KOPT-K1 (cell line): Measurements from ENCODE around the gene PYCR2.
"Not testable (repeated sequence)": the region's sequence is repeated elsewhere in the genome, so short reads cannot be mapped to it uniquely, and the experiment has no call there.

ENCODE experiments used
- H3K27ac ChIP-seq: fragments of 200-600 bp; sonication (generic); 2 replicates; pipeline ENCODE4 v1.5.1; 2016; ENCODE audit warnings: antibody characterized with exemption, mild to moderate bottlenecking, low read depth, low read length; ENCODE audit not compliant: poor library complexity, severe bottlenecking
- H3K36me3 ChIP-seq: fragments of 200-600 bp; sonication (generic); 2 replicates; pipeline ENCODE4 v1.5.1; 2017; ENCODE audit warnings: antibody characterized with exemption, mild to moderate bottlenecking, low read length, moderate library complexity; ENCODE audit not compliant: insufficient read depth
- H3K9me3 ChIP-seq: fragments of 200-600 bp; sonication (generic); 2 replicates; pipeline ENCODE4 v1.5.1; 2017; ENCODE audit warnings: antibody characterized with exemption, low read length, mild to moderate bottlenecking; ENCODE audit not compliant: insufficient read depth, poor library complexity, severe bottlenecking

Gene PYCR2

DNA sequence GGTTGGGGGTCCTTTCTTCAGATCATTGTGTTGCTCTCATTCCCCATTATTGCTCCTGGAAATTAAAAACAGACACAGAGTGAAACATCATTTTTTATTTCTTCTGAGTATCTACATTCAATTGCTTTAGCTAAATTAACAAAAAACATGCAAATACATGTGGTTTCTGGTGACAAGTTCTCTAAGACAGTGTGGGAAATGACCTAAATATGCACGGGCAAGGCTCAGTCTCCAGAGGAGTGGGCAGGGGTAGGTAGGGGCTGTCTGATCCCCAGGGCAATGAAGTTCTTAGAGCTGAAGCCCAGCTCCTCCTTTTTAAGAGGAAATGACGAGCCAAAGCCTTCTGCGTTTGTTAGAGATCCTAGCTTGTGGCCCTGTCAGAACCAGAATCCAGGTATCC, 12.5 kb upstream of the PYCR2 start:
- Histone ChIP-seq H3K36me3 (no peaks in the 10 kb centered on the region), H3K9me3 (no peaks in the 10 kb centered on the region), H3K27ac (no peak overlapping the region)

- H3K27ac ChIP-seq, H3K9me3 ChIP-seq, H3K36me3 ChIP-seq: not testable (repeated sequence)
Measured at GRCh38 chr1:225936086-225936485, 12.0 kb upstream of the PYCR2 start.

- Histone ChIP-seq H3K9me3 (no peaks in the 10 kb centered on the region), H3K27ac (no peak overlapping the region), H3K36me3 (no peaks in the 10 kb centered on the region)
Measured at GRCh38 chr1:225934711-225935110, 10.7 kb upstream of the PYCR2 start.

DNA sequence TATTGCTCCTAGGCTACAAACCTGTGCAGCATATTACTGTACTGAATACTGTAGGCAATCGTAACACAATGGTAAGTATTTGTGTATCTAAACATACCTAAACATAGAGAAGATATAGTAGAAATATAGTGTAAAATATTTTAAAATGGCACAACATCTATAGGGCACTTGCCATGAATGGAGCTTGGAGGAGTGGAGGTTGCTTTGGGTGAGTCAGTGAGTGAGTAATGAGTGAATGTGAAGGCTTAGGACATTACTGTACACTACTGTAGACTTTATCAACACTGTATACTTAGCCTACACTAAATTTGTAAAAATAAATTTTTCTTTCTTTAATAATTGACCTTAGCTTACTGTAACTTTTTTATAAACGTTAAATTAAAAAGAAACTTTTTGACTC, 9.0 kb upstream of the PYCR2 start:
- no peaks in the 10 kb centered on the region for H3K36me3 ChIP-seq
- no peaks in the 10 kb centered on the region for H3K9me3 ChIP-seq
- no peak overlapping the region for H3K27ac ChIP-seq

- no peak overlapping the region for H3K27ac ChIP-seq
- no peaks in the 10 kb centered on the region for H3K9me3 ChIP-seq
- no peaks in the 10 kb centered on the region for H3K36me3 ChIP-seq
Measured at GRCh38 chr1:225931270-225932136, 7.5 kb upstream of the PYCR2 start.

DNA sequence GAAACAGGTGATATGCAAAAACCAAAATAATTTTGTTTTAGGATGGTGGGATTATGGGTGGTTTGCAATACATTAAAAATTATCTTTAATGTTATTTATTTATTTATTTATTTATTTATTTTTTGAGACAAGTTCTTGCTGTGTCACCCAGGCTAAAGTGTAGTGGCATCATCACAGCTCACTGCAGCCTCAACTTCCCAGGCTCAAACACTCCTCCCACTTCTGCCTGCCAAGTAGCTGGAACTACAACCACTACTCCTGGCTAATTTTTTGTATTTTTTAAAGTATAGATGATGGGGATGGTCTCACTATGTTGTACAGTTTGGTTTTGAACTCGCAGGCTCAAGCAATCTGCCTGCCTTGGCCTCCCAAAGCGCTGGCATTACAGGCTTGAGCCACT, 6.5 kb upstream of the PYCR2 start:
- Histone ChIP-seq H3K27ac (no peak overlapping the region), H3K9me3 (no peaks in the 10 kb centered on the region), H3K36me3 (no peaks in the 10 kb centered on the region)

GRCh38 chr1:225929462-225929861, 5.4 kb upstream of the PYCR2 start:
- not testable (repeated sequence) for H3K36me3 ChIP-seq, H3K9me3 ChIP-seq, H3K27ac ChIP-seq

GRCh38 chr1:225928186-225929175, 4.4 kb upstream of the PYCR2 start:
- Histone ChIP-seq H3K36me3 (no peaks in the 10 kb centered on the region), H3K27ac (peak overlapping the region; percentile 12), H3K9me3 (no peaks in the 10 kb centered on the region)

GRCh38 chr1:225926551-225927113, 2.6 kb upstream of the PYCR2 start:
- H3K36me3 ChIP-seq = peaks cover 14% of the 10 kb centered on the region
- peak overlapping the region; percentile 4 for H3K27ac ChIP-seq

DNA sequence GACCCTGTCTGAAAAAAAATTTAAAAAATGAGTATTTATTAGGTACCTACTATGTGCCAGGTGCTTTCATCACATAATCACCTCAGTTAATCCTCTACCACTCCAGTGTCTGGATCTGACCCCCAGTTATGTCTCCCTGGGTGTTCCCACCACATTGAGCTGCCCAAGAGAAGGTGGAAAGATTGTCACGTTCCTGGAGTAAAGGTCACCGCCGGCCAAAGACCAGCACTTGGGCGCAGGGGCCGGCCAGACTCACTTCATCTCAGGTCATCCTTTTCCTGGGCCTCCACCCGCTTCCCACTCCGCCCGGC, 714 bp downstream of the PYCR2 start:
- no peaks in the 10 kb centered on the region for H3K9me3 ChIP-seq
- peaks cover 46% of the 10 kb centered on the region for H3K36me3 ChIP-seq
- H3K27ac ChIP-seq = peak overlapping the region; percentile 91

More at GRCh38 chr1:225926551-225927113, 2.6 kb upstream of the PYCR2 start:
- H3K9me3 ChIP-seq = no peaks in the 10 kb centered on the region

DNA sequence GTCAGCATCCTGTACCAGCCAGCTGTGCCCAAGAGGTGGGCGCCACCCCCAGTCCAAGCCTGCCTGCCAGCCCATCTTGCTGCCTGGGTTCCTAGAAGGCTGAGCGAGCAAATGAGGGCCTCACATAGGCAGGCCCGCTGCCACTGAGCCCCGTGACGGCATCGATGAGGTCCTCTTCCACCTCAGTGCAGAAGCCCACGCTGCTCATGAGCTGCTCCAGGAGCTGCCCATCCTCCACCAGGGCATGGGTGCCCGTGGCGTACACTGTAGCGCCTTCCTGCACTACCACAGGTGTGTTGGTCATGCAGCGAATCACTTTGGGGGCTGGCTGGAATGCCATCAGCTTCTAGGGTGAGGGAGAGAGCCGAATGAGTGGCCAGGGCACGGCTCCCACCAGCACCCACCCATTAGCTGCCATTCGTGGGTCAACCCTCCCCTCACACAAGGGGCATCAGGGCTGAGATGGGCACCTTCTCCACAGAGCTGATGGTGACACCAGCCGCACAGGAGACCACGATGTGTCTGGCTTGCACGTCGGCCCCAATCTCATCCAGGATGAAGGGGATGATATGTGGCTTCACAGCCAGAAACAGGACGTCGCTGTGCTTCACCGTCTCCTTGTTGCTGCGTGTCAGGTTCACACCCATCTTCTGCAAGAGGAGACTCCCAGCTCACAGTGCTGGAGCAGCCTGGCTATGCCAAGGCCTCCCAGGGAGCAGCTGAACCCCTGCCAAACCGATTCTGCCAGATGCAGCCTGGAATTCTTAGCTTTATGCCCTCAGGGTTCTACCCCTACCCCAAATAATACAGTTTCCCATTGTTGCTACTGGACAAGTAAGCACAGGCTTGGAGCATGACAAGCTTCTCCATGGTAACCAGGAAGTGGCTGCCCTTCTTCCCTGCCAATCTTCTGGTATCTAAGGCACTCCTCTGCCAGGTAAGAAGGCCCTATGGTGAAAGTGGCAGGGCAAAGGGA, 2.0 kb downstream of the PYCR2 start:
- no peaks in the 10 kb centered on the region for H3K9me3 ChIP-seq
- H3K36me3 ChIP-seq = peaks cover 60% of the 10 kb centered on the region
- no peak overlapping the region for H3K27ac ChIP-seq

GRCh38 chr1:225919906-225920305, 4.1 kb downstream of the PYCR2 start:
- Histone ChIP-seq H3K27ac (peak overlapping the region; percentile 9), H3K36me3 (peaks cover 69% of the 10 kb centered on the region), H3K9me3 (no peaks in the 10 kb centered on the region)

DNA sequence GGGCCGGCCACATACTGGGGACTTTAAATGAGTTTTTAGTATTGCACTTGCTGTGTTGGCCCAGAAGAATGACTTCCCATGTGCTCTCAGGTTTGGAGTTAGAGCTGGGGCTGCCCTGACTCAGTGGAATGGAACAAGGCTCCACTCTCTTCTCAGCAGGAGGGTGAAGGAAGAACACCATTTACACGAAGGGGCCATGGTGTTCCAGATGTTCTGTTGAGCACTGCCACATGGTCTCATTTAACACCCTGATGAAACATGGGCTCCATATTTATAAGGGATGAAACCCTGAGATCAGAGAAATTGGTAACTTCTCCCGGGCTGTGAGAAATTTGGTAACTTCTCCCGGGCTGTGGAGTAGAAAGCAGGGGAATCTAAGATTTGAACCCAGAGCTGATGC, 5.8 kb downstream of the PYCR2 start:
- Histone ChIP-seq H3K27ac (no peak overlapping the region), H3K36me3 (peaks cover 69% of the 10 kb centered on the region), H3K9me3 (no peaks in the 10 kb centered on the region)

DNA sequence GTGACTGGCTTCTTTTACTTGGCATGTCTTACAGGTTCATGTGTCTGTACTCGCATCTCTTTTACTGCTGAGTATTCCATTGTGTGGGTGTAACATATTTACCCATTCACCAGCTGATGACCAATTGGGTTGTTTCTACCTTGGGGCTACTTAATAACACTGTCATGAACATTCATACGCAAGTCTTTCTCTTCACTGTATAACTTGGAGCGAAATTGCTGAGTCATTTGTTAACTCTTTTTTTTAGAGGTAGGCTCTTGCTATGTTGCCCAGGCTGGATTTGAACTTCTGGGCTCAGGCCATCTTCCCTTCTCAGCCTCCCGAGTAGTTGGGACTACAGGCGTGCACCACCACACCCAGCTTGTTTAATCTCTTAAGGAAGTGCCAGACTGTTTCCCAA, 6.5 kb downstream of the PYCR2 start:
- peaks cover 64% of the 10 kb centered on the region for H3K36me3 ChIP-seq
- no peaks in the 10 kb centered on the region for H3K9me3 ChIP-seq
- H3K27ac ChIP-seq = no peak overlapping the region
